Aorta (tissue), 5 donors: ENCODE results near the gene INCA1. TPM values are rescaled to one million over a fixed set of nuclear protein-coding genes. Genes with fewer than 3 reads are reported as not detected.

Source experiments
- ATAC-seq: fragments of 200-7000 bp; cut with Tn5 transposase; one replicate; pipeline ENCODE4 v1.9.1; 2022; ENCODE audit warnings: moderate library complexity; ENCODE audit not compliant: low FRiP score
- DNase-seq, 2 donors: peaks; one replicate each; pipeline ENCODE4 v3.0.0-alpha.2; 2020
- H3K27ac ChIP-seq, 2 donors: one replicate each; pipeline ENCODE4 v1.5.1; 2013; ENCODE audit warnings: low read length in 2 of 2, mild to moderate bottlenecking in 2 of 2, moderate library complexity in 2 of 2, control low read depth in 1 of 2, inconsistent platforms in 1 of 2, low read depth in 1 of 2
- H3K27me3 ChIP-seq, 2 donors: one replicate each; pipeline ENCODE4 v1.6.1; 2013; ENCODE audit warnings: control low read depth in 1 of 2, low read length in 1 of 2, mild to moderate bottlenecking in 1 of 2, moderate library complexity in 1 of 2; ENCODE audit not compliant: insufficient read depth in 2 of 2, control insufficient read depth in 1 of 2
- H3K36me3 ChIP-seq, 2 donors: one replicate each; pipeline ENCODE4 v1.6.1; 2013; ENCODE audit warnings: control low read depth in 1 of 2, low read length in 1 of 2, mild to moderate bottlenecking in 1 of 2; ENCODE audit not compliant: insufficient read depth in 2 of 2, control insufficient read depth in 1 of 2
- H3K4me1 ChIP-seq, 2 donors: one replicate each; pipeline ENCODE4 v1.6.1; 2013; ENCODE audit warnings: low read length in 2 of 2, control low read depth in 1 of 2, mild to moderate bottlenecking in 1 of 2, moderate library complexity in 1 of 2; ENCODE audit not compliant: insufficient read depth in 2 of 2, control insufficient read depth in 1 of 2
- H3K4me3 ChIP-seq, 2 donors: one replicate each; pipeline ENCODE4 v1.5.1; 2013; ENCODE audit warnings: low read length in 2 of 2, control low read depth in 1 of 2, mild to moderate bottlenecking in 1 of 2
- H3K9me3 ChIP-seq: one replicate; pipeline ENCODE4 v1.6.1; 2013; ENCODE audit warnings: mild to moderate bottlenecking, low read length; ENCODE audit not compliant: control insufficient read depth
- WGBS, 2 donors: extraction: QIAGEN DNeasy Blood & Tissue Kit; methylation state at CpG; one replicate each; pipeline ENCODE4 v1.1.7; 2013; 5-methylcytosine and 5-hydroxymethylcytosine counted together
- intact Hi-C, 2 donors: fragments of 100-400 bp; cut with DNase I; formaldehyde crosslinking; loops; one replicate each; pipeline versions ENCODE4 v1.14.2 to v1.15.0; 2022
- long read RNA-seq, 2 donors: library from polyadenylated mRNA; unstranded; transcript quantifications; one replicate each; pipeline ENCODE4 v2.0.0, GENCODE V29; 2020 to 2021
- polyA plus RNA-seq, 2 donors: library from polyadenylated mRNA; stranded (reverse); fragments of 200-250 nt; gene quantifications; one replicate each; pipeline ENCODE4 v1.2.3, GENCODE V29; 2013
- total RNA-seq, 2 donors: library from RNA; stranded (reverse); fragmentation: NEBNext Ultra II Directional; extraction: Animal tissue kit (Norgen Biotek cat#: 25700); gene quantifications; one replicate each; pipeline ENCODE4 v1.2.1, GENCODE V29; 2021
- donor health status: healthy with polysubstance abuse.
- donor health status: Bipolar disorder and iron deficiency.
- donor health status: DM: no; HTN: no; CAD: no.
- donor health status: DM: no; HTN: no; CAD: no.
- donor health status: DM: yes; HTN: yes; CAD: no.

The INCA1 gene, protein sequence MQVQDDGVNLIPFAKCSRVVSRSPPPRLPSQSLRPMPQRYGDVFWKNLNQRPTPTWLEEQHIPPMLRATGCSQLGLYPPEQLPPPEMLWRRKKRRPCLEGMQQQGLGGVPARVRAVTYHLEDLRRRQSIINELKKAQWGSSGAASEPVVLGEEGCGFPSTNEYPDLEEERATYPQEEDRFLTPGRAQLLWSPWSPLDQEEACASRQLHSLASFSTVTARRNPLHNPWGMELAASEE
- total RNA-seq (1 to 10 TPM; 1.2 to 1.9 TPM), polyA plus RNA-seq (1 to 10 TPM; 1.3 to 4.9 TPM)
- long read RNA-seq, donor 1, partial matches to known transcripts: 1 of 1 reads
- long read RNA-seq, donor 1, other reads (novel, unspliced or antisense): 0 of 1 reads
- long read RNA-seq, donor 2, partial matches to known transcripts: 1 of 1 reads
- long read RNA-seq, donor 2, other reads (novel, unspliced or antisense): 0 of 1 reads

DNA sequence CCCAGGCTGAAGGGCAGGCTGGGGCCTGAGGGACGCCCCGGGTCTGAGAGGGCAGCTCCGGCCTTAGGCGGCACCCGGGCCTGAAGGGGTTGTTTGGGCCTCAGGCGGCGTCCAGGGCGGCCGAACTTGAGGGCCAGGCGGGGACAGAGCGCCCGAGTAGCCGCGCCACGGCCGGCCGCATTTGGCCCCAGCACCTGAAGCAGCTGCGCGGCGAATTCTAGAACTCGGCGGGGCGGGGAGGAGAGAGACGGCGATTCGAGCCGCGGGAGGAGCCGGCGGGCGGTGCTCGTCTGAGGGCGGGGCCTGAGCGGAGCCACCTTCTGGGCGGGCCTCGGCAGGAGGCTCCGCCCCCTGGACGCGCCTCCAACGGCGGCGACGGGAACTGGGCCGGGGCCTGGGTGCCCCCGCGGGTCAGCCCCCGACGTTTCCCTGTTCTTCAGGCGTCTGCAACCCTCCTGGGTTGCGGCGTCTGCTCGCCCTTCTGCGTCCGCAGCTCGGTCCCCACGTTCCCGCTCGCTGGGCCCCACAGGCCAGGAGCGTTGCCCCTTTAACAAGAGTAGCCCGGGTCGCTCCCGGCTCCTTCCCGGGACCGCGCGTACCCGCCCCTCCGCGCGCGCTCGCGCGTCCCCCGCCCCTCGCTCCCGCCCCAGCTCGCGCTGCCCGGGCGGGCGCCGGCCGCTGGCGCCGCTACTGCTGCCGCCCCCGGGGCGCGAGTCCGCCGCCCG is at the start of gene INCA1, which contains the start of gene KIF1C:
TSS of gene INCA1 (minus strand) at position 221 of the 725 bp plus-strand sequence. CDS start 3,085 bp downstream, outside the sequence.
TSS of gene KIF1C (plus strand) at position 649 of the 725 bp plus-strand sequence. CDS start 2,297 bp downstream, outside the sequence.
- no peaks in the 10 kb centered on the region for H3K9me3 ChIP-seq
- H3K36me3 ChIP-seq: no peaks in the 10 kb centered on the region
- H3K27me3 ChIP-seq: no peaks in the 10 kb centered on the region
- intact Hi-C loops: loop anchor here in 1 of 2 donors (1.0 to 5.0 kb wide), 2 partner anchors 30 to 50 kb away; partner anchors contain the start of genes PFN1 and SPAG7
- H3K4me3 ChIP-seq: peak within 1 kb of the TSS; percentile 62 to 87
- ATAC-seq (peak; percentile 96), DNase-seq (peak; percentile 96 to 97)
- no peaks in the 10 kb centered on the region for H3K4me1 ChIP-seq
- peak within 1 kb of the TSS; percentile 64 to 86 for H3K27ac ChIP-seq
- 0 to 1% methylated on average over 76 to 93 of the region's 93 CpGs for WGBS, 2 donors

DNA sequence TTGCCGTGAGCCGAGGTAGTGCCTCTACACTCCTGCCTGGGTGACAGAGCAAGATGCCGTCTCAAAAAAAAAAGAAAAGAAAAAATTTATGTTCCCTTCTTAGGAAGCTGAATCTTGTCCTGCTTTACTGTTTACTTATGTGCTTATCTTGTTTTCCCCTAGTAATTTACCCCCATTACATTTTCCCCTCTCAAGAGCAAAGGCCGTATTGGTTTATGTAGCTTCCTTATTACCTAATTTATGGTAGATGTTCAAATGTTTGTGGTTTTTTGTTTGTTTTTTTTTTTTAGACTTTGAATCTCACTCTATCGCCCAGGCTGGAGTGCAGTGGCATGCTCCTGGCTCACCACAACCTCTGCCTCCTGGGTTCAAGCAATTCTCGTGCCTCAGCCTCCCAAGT is 48.2 kb upstream of the INCA1 start:
- intact Hi-C loops: no loop called here
- H3K27me3 ChIP-seq: no peaks in the 10 kb centered on the region
- 85 to 87% methylated on average over 6 of the region's 6 CpGs for WGBS, 2 donors
- no peaks in the 10 kb centered on the region for H3K36me3 ChIP-seq
- no peaks in the 10 kb centered on the region for H3K9me3 ChIP-seq
- no peak overlapping the region for H3K27ac ChIP-seq
- ATAC-seq (no peak), DNase-seq (no peak)
- no peak overlapping the region for H3K4me3 ChIP-seq
- no peaks in the 10 kb centered on the region for H3K4me1 ChIP-seq

DNA sequence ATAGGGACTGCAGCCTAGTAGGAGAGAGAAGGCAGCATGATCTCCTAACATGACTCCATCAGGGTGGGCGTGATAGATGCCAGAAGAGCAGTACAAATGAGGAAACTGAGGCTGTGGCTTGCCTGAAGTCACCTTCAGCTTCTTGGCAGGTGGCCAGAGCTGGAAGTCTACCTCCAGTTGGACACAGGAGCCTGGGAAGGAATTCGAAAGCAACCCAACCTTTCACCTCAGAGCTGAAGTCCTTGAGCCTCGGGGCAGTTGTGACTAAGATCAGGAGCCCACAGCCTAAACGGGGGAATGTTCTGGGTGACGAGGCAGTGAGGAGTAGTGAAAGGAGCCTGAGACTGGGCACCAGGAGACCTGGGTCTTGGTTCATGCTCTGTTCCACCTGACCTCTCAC is 47.3 kb upstream of the INCA1 start:
- intact Hi-C loops: no loop called here
- Histone ChIP-seq H3K27me3 (no peaks in the 10 kb centered on the region), H3K4me3 (no peak overlapping the region), H3K9me3 (no peaks in the 10 kb centered on the region), H3K4me1 (no peaks in the 10 kb centered on the region), H3K36me3 (no peaks in the 10 kb centered on the region), H3K27ac (no peak overlapping the region)
- no peak for DNase-seq
- no peak for ATAC-seq
- 85 to 89% methylated on average over 5 of the region's 5 CpGs for WGBS, 2 donors

DNA sequence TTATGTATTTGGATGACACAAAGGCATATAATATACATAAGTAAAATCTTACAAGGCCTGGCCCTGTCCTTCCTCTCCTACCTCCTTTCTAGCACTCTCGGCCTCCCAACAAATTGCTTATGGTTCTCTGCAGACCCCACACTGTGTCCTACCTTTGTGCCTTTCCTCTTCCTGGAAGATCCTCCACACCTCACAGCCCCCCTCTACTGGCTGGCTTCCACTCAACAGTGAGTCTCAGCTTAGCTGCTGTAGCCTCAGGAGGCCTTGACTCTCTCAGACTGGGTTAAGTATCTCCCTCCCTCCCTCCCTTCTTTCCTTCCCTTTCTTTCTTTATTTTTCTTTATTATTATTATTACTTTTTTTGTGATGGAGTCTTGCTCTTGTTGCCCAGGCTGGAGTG is 46.2 kb upstream of the INCA1 start:
- no peaks in the 10 kb centered on the region for H3K36me3 ChIP-seq
- H3K9me3 ChIP-seq: no peaks in the 10 kb centered on the region
- no peaks in the 10 kb centered on the region for H3K27me3 ChIP-seq
- H3K4me1 ChIP-seq: no peaks in the 10 kb centered on the region
- 94 to 98% methylated on average over 1 of the region's 1 CpG for WGBS, 2 donors
- intact Hi-C loops: no loop called here
- no peak overlapping the region for H3K4me3 ChIP-seq
- no peak overlapping the region for H3K27ac ChIP-seq
- DNase-seq (no peak), ATAC-seq (no peak)

DNA sequence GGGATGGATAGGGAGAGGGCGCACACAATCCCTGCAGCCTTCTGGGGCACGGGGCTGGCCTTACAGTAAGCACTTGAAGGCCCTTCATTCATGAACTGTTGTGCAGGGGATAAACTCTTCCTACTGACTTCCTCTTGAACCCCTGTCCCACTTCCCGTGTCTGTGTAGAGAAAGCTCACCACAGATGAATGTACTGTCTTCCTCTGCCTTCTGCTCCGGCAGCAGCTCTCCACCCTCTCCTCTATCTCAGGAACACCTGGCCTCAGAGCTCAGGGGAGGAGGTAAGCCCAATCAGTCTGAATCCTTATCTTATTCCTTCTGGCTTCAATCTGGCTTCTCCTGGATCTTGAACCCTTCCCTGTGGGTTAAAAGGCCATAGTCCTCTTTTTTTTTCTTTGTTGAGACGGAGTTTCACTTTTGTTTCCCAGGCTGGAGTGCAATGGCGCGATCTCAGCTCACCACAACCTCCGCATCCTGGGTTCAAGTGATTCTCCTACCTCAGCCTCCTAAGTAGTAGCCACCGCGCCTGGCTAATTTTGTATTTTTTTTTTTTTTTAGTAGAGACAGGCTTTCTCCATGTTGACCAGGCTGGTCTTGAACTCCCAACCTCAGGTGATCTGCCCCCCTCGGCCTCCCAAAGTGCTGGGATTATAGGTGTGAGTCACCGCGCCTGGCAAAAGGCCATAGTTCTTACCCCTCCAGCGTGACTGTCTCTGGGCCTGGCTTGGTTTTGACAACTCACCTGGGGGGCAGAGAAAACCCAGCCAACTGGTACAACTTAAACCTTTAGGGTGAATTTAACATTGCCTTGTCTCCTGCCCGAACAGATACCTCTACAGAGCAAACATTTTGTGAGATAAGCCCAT is 45.1 kb upstream of the INCA1 start:
- H3K4me1 ChIP-seq: no peaks in the 10 kb centered on the region
- no peak overlapping the region for H3K4me3 ChIP-seq
- DNase-seq (no peak), ATAC-seq (no peak)
- H3K36me3 ChIP-seq: no peaks in the 10 kb centered on the region
- no peak overlapping the region for H3K27ac ChIP-seq
- no peaks in the 10 kb centered on the region for H3K9me3 ChIP-seq
- H3K27me3 ChIP-seq: no peaks in the 10 kb centered on the region
- intact Hi-C loops: no loop called here
- 87 to 90% methylated on average over 15 of the region's 15 CpGs for WGBS, 2 donors

DNA sequence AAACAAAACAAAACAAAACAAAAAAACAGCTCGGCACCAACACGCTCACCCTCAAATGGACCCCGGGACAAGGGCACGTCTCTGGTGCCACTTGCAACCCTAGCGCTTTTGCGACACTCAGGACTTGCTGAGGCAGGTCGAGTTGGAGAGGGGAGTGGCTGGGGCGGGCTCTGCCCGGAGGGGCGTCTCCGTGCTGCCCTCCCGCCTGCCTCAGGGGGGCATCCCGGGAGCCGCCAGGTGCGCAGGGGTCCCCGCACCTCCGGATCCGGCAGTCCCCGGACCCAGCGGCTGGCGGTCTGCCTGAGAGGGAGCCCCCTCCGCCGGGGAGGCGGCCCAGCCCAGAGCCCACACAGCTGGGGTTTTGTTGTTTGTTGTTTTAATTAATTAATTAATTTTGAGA is 38.0 kb upstream of the INCA1 start, which contains the start of gene SLC52A1:
TSS of gene SLC52A1 (minus strand) at position 112 of the 400 bp plus-strand sequence. CDS start 820 bp downstream, outside the sequence.
- Histone ChIP-seq H3K4me3 (no peak within 1 kb of the TSS), H3K9me3 (no peaks in the 10 kb centered on the region), H3K36me3 (no peaks in the 10 kb centered on the region), H3K27ac (no peak within 1 kb of the TSS), H3K27me3 (no peaks in the 10 kb centered on the region), H3K4me1 (no peaks in the 10 kb centered on the region)
- 5 to 8% methylated on average over 24 of the region's 24 CpGs for WGBS, 2 donors
- DNase-seq (no peak), ATAC-seq (no peak)
- intact Hi-C loops: no loop called here

DNA sequence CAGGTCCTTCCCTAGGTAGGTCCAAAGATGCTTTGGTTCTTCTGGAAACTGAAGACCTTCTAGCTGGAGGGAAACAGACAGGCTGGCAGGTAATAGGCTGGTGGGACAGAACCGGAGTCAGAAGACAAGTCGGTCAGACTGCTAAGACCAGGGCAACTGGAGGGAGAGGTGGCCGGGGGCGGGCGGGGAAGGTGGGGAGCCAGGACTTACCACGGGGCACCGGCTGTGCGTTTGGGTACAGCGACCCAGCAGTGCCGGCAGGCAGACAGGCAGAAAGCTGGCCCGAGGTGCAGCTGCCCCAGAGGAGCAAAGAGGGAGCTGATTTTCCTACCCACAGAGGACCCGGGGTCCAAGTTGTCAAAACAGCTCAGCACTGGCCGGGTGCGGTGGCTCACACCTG is 37.3 kb upstream of the INCA1 start:
- Histone ChIP-seq H3K36me3 (no peaks in the 10 kb centered on the region), H3K4me1 (no peaks in the 10 kb centered on the region), H3K4me3 (no peak overlapping the region), H3K27me3 (no peaks in the 10 kb centered on the region), H3K9me3 (no peaks in the 10 kb centered on the region), H3K27ac (no peak overlapping the region)
- intact Hi-C loops: no loop called here
- no peak for ATAC-seq
- DNase-seq: no peak
- 75 to 79% methylated on average over 14 of the region's 14 CpGs for WGBS, 2 donors

DNA sequence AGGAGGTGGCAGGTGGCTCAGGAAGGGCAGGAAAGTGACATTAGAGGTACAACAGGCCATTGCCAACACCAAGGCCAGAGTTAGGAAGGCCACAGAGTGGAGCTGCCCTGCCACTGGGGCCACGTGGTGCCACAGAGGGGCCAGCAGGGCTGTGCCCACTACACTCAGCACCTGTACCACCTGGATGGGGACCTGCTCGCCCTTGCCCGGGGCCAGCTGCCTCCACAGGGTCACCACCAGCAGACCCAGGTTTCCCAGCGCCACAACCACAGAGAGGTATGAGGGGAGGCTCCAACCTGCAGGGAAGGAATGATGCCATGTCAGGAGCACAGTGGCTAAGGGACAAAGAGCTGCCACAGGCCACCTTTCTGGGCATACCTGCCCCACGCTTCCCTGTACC is 36.7 kb upstream of the INCA1 start:
- intact Hi-C loops: no loop called here
- Histone ChIP-seq H3K27ac (no peak overlapping the region), H3K36me3 (no peaks in the 10 kb centered on the region), H3K27me3 (no peaks in the 10 kb centered on the region), H3K4me1 (no peaks in the 10 kb centered on the region), H3K4me3 (no peak overlapping the region), H3K9me3 (no peaks in the 10 kb centered on the region)
- no peak for ATAC-seq
- WGBS, 2 donors: 90 to 96% methylated on average over 4 to 5 of the region's 5 CpGs
- no peak for DNase-seq
